ENCODE measurements around the gene SPART. TPM values are rescaled to one million over a fixed set of nuclear protein-coding genes. Genes with fewer than 3 reads are reported as not detected.

SPART gene
- polyA plus RNA-seq, 1 of the 3 experiments (the other 2 are of a cell fraction) = 4.8 TPM

GRCh38 chr13:36339600-36340155, 6.5 kb downstream of the SPART start:
- Histone ChIP-seq H4K20me1 (ENCODE audit: insufficient read depth) (no peaks in the 10 kb centered on the region), H2AFZ (ENCODE audit: low read depth) (no peak overlapping the region), H3K27me3 (ENCODE audit: insufficient read depth) (no peaks in the 10 kb centered on the region), H3K9ac (no peak overlapping the region), H3K79me2 (ENCODE audit: insufficient read depth) (peaks cover 2% of the 10 kb centered on the region; the same call in 1 of the 2 replicates), H3K9me3 (no peaks in the 10 kb centered on the region), H3K4me3 (ENCODE audit: low read depth in 2 of 2, low read length in 1 of 2) (no peak overlapping the region), H3K36me3 (replicated peaks in 1 of 2; ENCODE audit: control insufficient read depth in 1 of 2, insufficient read depth in 2 of 2, low read length in 1 of 2) (no peaks in the 10 kb centered on the region), H3K4me2 (no peak overlapping the region), H3K9me2 (no peaks in the 10 kb centered on the region), H3K27ac (ENCODE audit: low read depth in 2 of 2, low read length in 1 of 2) (no peak overlapping the region), H3F3A (replicated peaks; ENCODE audit: insufficient read depth) (peaks cover 3% of the 10 kb centered on the region), H3K4me1 (ENCODE audit: control insufficient read depth in 1 of 2, insufficient read depth in 2 of 2, low read depth in 1 of 2, low read length in 1 of 2) (no peaks in the 10 kb centered on the region)
- CTCF ChIA-PET = interaction anchor here (1.6 kb wide), 1 partner anchor 397 kb away, joined by 4 read pairs; no protein-coding TSS in a partner anchor
- WGBS (ENCODE audit: low lambda C conversion rate) = 92% methylated on average over 4 of the region's 4 CpGs
- no peak for TF ChIP-seq MAX (IDR thresholded peaks at IDR 0.05; ENCODE audit: low read depth)
- TF ChIP-seq TCF12 (IDR thresholded peaks at IDR 0.05) = no peak
- no peak for TF ChIP-seq FOXJ3 (CRISPR knock-in tag; IDR thresholded peaks at IDR 0.05)
- TF ChIP-seq IRF3 (IDR thresholded peaks at IDR 0.05; ENCODE audit: low read depth, low read length) = no peak
- no peak for TF ChIP-seq GATA2 (CRISPR knock-in tag; IDR thresholded peaks at IDR 0.05)
- no peak for TF ChIP-seq SIN3A (IDR thresholded peaks at IDR 0.05; ENCODE audit: borderline replicate concordance, low read depth, low read length)
- TF ChIP-seq TEAD4 (IDR thresholded peaks at IDR 0.05; ENCODE audit: borderline replicate concordance, insufficient read depth) = no peak
- no peak for TF ChIP-seq NRF1 (IDR thresholded peaks at IDR 0.05; ENCODE audit: low read depth, low read length)
- TF ChIP-seq REST (IDR thresholded peaks at IDR 0.05; ENCODE audit: low read depth, low read length) = no peak
- no peak for TF ChIP-seq MEF2A (IDR thresholded peaks at IDR 0.05; ENCODE audit: borderline replicate concordance, low read depth)
- TF ChIP-seq ZBTB33 (IDR thresholded peaks at IDR 0.05; ENCODE audit: borderline replicate concordance, low read depth) = no peak
- POLR2A ChIA-PET = no interaction called here
- DNase-seq = no peak

All from SK-N-SH (cell line).